GM12873 (cell line): Measurements from ENCODE around the gene RNASE8.

Source experiments
- TF ChIP-seq, protein P1 (sequence below): IDR thresholded peaks from 2 replicates; pipeline ENCODE4 v1.5.1; 2012; ENCODE audit warnings: low read depth, mild to moderate bottlenecking, moderate library complexity, low read length, control low read depth; ENCODE audit not compliant: insufficient read depth; ENCODE audit errors: missing control alignments

RNASE8 gene

DNA sequence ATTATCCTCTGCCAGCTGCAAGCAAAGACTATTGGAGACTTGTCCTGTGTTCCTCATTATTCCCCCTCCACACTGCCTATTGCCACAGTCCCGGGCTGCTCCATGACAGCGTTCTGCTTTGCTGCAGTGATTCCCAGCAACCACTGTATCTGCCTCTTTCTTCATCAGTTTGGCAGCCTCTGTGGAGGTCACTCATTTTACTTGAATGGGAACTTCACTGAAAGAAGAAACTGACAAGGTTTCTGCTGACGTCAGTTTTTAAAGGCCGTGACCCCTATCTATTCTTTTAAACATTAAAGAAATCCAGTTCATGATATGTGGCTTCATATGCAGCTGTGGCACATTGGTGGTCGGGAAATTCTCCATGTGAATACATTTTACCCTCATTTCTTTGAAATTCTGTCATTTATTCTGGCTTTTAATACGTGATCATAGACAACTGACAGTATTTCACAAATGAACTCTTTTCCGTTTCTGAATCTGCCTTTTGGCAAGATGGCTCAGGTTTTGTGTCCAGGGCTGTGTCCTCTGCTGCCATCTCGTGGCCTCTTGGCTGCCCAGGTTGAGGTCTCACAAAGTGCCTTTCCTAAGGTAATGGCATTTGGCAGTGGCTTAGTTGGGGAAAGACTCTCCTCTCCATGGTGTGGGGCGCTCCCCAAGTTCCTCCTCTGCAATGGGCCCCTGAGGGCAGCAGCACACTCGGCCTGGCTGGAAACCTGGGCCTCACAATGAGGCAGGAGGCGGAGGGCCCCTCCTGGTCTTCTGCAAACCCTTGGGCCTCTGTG, 49.1 kb downstream of the RNASE8 start:
- TF ChIP-seq, protein P1, sequence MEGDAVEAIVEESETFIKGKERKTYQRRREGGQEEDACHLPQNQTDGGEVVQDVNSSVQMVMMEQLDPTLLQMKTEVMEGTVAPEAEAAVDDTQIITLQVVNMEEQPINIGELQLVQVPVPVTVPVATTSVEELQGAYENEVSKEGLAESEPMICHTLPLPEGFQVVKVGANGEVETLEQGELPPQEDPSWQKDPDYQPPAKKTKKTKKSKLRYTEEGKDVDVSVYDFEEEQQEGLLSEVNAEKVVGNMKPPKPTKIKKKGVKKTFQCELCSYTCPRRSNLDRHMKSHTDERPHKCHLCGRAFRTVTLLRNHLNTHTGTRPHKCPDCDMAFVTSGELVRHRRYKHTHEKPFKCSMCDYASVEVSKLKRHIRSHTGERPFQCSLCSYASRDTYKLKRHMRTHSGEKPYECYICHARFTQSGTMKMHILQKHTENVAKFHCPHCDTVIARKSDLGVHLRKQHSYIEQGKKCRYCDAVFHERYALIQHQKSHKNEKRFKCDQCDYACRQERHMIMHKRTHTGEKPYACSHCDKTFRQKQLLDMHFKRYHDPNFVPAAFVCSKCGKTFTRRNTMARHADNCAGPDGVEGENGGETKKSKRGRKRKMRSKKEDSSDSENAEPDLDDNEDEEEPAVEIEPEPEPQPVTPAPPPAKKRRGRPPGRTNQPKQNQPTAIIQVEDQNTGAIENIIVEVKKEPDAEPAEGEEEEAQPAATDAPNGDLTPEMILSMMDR, result peak; percentile 94

DNA sequence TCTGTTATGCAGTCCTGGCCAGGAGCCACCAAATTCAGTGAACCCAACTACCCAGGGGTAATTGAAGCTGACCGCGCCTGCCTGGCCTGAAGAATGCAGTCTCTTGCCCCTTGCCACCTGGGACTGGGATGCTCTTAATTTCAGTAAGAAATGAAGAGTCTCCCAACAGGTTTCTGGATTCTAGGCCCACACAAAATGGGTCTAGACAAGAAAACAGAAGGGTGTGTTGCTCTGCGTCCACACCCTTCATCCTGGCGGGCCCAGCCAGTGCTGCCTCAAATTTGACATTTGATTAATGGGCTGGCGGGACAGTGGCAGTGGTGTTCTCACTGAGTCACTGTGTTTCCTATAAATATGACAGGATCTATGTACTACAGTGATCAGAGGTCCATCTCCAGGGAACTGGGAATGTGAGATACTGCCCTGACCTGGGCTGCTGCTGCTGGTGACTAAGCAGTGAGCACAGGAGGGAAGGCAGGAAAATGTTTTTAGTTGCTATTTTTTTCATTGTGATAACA, 49.7 kb downstream of the RNASE8 start:
- TF ChIP-seq, protein P1, result no peak
